Cardiac muscle cell (in vitro differentiated cells and primary cell): Measurements from ENCODE around the gene RNF212B. TPM values are rescaled to one million over a fixed set of nuclear protein-coding genes. Genes with fewer than 3 reads are reported as not detected.

Experiments
- DNase-seq, 2 donors: peaks; one replicate each; pipeline versions ENCODE4 v3.0.0 to v3.0.0-alpha.2; 2010 to 2017; ENCODE audit warnings: low read depth in 1 of 2, low spot score in 1 of 2
- H3K27ac ChIP-seq: fragments of 200-600 bp; sonication (generic); 2 replicates; pipeline ENCODE4 v1.5.1; 2016
- H3K27me3 ChIP-seq: fragments of 200-600 bp; sonication (generic); 2 replicates; pipeline ENCODE4 v1.6.0; 2016; ENCODE audit warnings: control low read depth
- H3K36me3 ChIP-seq: fragments of 200-600 bp; sonication (generic); 2 replicates; pipeline ENCODE4 v1.5.1; 2016; ENCODE audit warnings: control low read depth
- H3K4me1 ChIP-seq: fragments of 200-600 bp; sonication (generic); 2 replicates; pipeline ENCODE4 v1.8.1; 2017; ENCODE audit warnings: low read depth, mild to moderate bottlenecking, mixed run types
- H3K4me3 ChIP-seq: fragments of 200-600 bp; sonication (generic); 2 replicates; pipeline ENCODE4 v1.5.1; 2016; ENCODE audit warnings: mild to moderate bottlenecking
- H3K9me3 ChIP-seq: fragments of 200-600 bp; sonication (generic); 2 replicates; pipeline ENCODE4 v1.5.1; 2017; ENCODE audit warnings: low read depth, mild to moderate bottlenecking, control low read depth
- polyA plus RNA-seq: library from polyadenylated mRNA; unstranded; fragments of >200 nt; fragmentation: Nextera tagmentation; extraction: Ambion mirVana; gene quantifications from 2 replicates; pipeline ENCODE4 v1.2.1, GENCODE V29; 2016
- total RNA-seq: library from RNA; depleted of rRNA; stranded (reverse); fragments of >200 nt; gene quantifications from 2 replicates; pipeline ENCODE4 v1.2.3, GENCODE V29; 2016
- TF ChIP-seq, protein P1 (sequence below): IDR thresholded peaks from 2 replicates; pipeline ENCODE4 v1.5.1; 2012; ENCODE audit warnings: low read depth, mild to moderate bottlenecking, low read length

RNF212B gene
- total and polyA plus RNA-seq, 2 experiments from 2014 or later: not detected

DNA sequence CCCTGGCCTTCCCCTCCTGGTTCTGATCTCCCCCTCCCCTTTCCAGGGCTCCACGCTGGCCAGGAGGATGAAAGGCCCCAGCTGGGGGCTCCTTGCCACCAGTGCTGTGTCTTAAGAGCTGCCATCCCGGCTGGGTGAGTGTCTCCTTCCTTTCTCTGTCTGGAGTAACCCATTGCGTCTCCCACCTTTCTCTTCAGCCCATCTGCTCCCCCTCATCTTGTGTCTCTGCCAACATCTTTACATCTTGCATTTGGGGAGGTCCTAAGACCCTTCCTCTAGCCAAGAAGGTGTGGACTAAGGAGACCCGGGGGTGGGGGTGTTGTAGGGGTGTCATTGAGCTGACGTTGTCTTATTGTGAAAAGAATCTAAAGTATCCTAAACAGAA, 69.4 kb downstream of the RNF212B start:
- H3K36me3 ChIP-seq: peaks cover 7% of the 10 kb centered on the region
- H3K27ac ChIP-seq: peak overlapping the region; percentile 88
- peaks cover 12% of the 10 kb centered on the region for H3K4me1 ChIP-seq
- H3K27me3 ChIP-seq: no peaks in the 10 kb centered on the region
- no peak for DNase-seq
- H3K9me3 ChIP-seq: no peaks in the 10 kb centered on the region
- H3K4me3 ChIP-seq: peak overlapping the region; percentile 50
- TF ChIP-seq, protein P1, sequence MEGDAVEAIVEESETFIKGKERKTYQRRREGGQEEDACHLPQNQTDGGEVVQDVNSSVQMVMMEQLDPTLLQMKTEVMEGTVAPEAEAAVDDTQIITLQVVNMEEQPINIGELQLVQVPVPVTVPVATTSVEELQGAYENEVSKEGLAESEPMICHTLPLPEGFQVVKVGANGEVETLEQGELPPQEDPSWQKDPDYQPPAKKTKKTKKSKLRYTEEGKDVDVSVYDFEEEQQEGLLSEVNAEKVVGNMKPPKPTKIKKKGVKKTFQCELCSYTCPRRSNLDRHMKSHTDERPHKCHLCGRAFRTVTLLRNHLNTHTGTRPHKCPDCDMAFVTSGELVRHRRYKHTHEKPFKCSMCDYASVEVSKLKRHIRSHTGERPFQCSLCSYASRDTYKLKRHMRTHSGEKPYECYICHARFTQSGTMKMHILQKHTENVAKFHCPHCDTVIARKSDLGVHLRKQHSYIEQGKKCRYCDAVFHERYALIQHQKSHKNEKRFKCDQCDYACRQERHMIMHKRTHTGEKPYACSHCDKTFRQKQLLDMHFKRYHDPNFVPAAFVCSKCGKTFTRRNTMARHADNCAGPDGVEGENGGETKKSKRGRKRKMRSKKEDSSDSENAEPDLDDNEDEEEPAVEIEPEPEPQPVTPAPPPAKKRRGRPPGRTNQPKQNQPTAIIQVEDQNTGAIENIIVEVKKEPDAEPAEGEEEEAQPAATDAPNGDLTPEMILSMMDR: no peak

DNA sequence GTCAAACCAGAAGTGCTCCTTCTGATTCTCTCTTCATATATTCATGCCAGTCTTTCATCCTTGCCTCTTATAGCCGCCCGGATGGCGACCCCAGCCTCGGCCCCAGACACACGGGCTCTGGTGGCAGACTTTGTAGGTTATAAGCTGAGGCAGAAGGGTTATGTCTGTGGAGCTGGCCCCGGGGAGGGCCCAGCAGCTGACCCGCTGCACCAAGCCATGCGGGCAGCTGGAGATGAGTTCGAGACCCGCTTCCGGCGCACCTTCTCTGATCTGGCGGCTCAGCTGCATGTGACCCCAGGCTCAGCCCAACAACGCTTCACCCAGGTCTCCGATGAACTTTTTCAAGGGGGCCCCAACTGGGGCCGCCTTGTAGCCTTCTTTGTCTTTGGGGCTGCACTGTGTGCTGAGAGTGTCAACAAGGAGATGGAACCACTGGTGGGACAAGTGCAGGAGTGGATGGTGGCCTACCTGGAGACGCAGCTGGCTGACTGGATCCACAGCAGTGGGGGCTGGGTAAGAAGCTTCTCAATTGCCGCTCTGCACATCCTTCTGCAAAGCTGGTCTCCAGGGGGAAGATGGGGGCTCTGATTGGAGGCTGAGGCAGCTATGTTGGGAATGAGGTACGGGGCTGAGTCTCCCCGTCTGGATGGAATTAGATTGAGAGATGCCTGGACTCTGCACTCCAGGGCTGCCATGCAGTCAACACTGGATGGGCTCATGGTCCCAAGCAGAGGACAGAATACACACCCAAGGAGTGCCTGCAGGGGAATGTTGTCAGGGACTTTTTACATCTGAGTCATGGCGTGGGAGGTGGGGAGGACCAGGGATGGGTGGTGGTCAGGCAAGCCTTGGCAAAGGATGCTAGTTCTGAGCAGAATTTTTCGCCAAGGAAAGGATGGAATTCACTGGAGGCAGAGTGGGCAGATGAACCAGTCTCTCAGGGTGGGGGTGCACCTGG, 70.2 kb downstream of the RNF212B start:
- peaks cover 12% of the 10 kb centered on the region for H3K4me1 ChIP-seq
- no peaks in the 10 kb centered on the region for H3K9me3 ChIP-seq
- H3K27ac ChIP-seq: peak overlapping the region; percentile 88
- H3K36me3 ChIP-seq: peaks cover 7% of the 10 kb centered on the region
- TF ChIP-seq, protein P1: no peak
- peak in 1 of 2 donors; percentile 21 for DNase-seq
- no peaks in the 10 kb centered on the region for H3K27me3 ChIP-seq
- H3K4me3 ChIP-seq: peak overlapping the region; percentile 50

DNA sequence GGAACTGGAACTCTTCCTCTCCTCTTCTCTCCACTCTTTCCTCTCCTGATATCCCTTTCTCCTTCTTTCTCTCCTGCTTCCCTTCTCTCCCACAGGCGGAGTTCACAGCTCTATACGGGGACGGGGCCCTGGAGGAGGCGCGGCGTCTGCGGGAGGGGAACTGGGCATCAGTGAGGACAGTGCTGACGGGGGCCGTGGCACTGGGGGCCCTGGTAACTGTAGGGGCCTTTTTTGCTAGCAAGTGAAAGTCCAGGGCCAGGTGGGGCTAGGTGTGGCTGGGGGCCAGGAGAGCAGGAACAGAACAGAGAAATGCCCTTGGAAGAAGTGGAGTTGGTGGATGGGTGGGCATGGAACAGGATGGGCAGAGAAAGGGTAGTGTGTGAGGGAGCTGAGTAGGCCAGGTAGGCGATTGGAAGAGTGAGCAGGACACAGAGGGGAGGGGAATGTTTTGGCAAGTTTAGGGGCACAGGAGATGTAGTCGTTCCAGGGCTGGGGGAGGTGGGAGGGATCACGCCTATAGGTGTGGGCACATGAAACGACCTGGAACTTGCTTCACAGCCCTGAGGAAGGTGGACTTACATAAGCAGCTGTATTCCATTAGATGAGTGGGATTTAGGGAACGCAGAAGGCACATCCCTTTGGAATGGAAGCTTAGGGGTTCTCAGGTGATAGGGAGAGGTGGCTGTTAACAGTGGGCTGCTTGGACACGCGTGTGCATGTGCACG, 71.1 kb downstream of the RNF212B start:
- no peak for DNase-seq
- no peak overlapping the region for H3K27ac ChIP-seq
- no peaks in the 10 kb centered on the region for H3K27me3 ChIP-seq
- H3K9me3 ChIP-seq: no peaks in the 10 kb centered on the region
- no peak overlapping the region for H3K4me3 ChIP-seq
- TF ChIP-seq, protein P1: no peak
- H3K4me1 ChIP-seq: peaks cover 12% of the 10 kb centered on the region
- peaks cover 7% of the 10 kb centered on the region for H3K36me3 ChIP-seq

DNA sequence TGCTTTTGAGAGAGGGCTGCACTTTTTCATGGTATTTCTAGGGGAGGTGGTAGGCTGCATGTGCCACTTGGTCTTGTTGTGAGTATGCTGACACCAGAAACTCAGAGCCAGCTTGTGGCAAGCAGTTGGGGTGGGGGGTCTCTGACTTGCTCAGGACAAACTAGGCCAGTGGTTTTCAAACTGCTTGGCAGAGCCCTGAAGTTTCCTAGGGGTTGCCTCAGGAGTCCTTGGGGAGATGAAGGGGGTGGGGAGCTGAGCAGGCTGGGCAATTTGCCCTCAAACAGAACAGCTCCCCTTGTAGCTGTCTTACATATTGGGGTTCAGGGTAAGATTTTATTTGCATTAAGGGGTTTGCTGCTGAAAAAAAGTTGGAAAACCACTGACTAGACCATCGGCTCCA, 72.8 kb downstream of the RNF212B start:
- Histone ChIP-seq H3K27ac (no peak overlapping the region), H3K27me3 (no peaks in the 10 kb centered on the region), H3K36me3 (peaks cover 7% of the 10 kb centered on the region), H3K9me3 (no peaks in the 10 kb centered on the region), H3K4me1 (peaks cover 12% of the 10 kb centered on the region), H3K4me3 (no peak overlapping the region)
- TF ChIP-seq, protein P1: no peak
- no peak for DNase-seq

DNA sequence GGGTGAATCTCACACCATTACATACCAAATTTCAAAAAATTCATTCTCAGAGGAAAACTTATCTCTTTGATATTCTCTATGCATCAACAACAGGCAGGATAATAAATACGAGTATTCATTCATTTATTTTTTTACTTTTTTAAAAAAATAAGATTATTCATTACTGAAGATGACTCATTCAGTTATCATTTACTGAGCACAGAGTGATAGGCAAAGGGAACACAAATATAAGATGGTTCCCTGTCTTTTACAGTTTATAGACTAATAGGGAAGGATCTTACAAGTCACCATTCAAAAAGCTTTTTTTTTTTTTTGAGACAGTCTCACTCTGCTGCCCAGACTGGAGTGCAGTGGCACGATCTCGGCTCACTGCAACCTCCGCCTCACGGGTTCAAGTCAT, 78.6 kb downstream of the RNF212B start:
- Histone ChIP-seq H3K9me3 (no peaks in the 10 kb centered on the region), H3K27ac (no peak overlapping the region), H3K27me3 (no peaks in the 10 kb centered on the region), H3K36me3 (peaks cover 4% of the 10 kb centered on the region), H3K4me3 (no peak overlapping the region), H3K4me1 (peaks cover 5% of the 10 kb centered on the region)
- TF ChIP-seq, protein P1: no peak
- DNase-seq: no peak
